BE2C (cell line): ENCODE measurements around the gene ZNF732.
"Not testable (repeated sequence)": the region's sequence is repeated elsewhere in the genome, so short reads cannot be mapped to it uniquely, and the experiment has no call there.

Experiments used
- DNase-seq: peaks from one replicate; pipeline ENCODE4 v3.0.0-alpha.2; 2020
- H3K27me3 ChIP-seq: fragments of 250-450 bp; sonication (Bioruptor Pico); 2 replicates; pipeline ENCODE4 v1.5.1; 2020; ENCODE audit warnings: mild to moderate bottlenecking
- H3K36me3 ChIP-seq: fragments of 250-450 bp; sonication (Bioruptor Pico); 2 replicates; pipeline ENCODE4 v1.5.1; 2020; ENCODE audit warnings: mild to moderate bottlenecking
- H3K4me1 ChIP-seq: fragments of 250-450 bp; sonication (Bioruptor Pico); 2 replicates; pipeline ENCODE4 v1.5.1; 2020
- H3K4me3 ChIP-seq: 2 replicates; pipeline ENCODE4 v1.5.1; 2011; ENCODE audit warnings: low read depth, low read length
- H3K9me3 ChIP-seq: fragments of 250-450 bp; sonication (Bioruptor Pico); 2 replicates; pipeline ENCODE4 v1.5.1; 2020
- CTCF ChIP-seq: IDR thresholded peaks from 2 replicates; pipeline ENCODE4 v1.5.1; 2012; ENCODE audit warnings: mild to moderate bottlenecking, low read depth, low read length

ZNF732 gene

GRCh38 chr4:271492-272103 lies 33.7 kb downstream of the ZNF732 start:
- Histone ChIP-seq H3K4me1 (no peaks in the 10 kb centered on the region), H3K4me3 (no peak overlapping the region), H3K27me3 (no peaks in the 10 kb centered on the region), H3K36me3 (no peaks in the 10 kb centered on the region), H3K9me3 (peaks cover 3% of the 10 kb centered on the region; the same call in 1 of the 2 replicates)
- no peak for DNase-seq
- TF ChIP-seq CTCF = no peak

DNA sequence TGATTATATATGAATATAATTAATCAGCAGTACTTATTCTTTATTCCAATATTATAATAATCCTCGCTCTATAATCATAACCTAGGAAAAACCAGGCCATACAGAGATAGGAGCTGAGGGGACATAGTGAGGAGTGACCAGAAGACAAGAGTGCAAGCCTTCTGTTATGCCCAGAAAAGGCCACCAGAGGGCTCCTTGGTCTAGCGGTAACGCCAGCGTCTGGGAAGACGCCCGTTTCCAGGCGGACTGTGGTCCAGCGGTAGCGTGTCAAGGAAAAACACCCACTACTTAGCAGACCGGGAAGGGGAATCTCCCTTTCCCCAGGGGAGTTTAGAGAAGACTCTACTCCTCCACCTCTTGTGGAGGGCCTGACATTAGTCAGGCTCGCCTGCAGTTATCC lies 46.0 kb downstream of the ZNF732 start:
- peak; percentile 53 for DNase-seq
- not testable (repeated sequence) for H3K27me3 ChIP-seq, H3K4me1 ChIP-seq, H3K9me3 ChIP-seq, H3K4me3 ChIP-seq, H3K36me3 ChIP-seq
- TF ChIP-seq CTCF = peak; percentile 48

GRCh38 chr4:256492-256891 lies 48.8 kb downstream of the ZNF732 start:
- Histone ChIP-seq H3K36me3 (no peaks in the 10 kb centered on the region), H3K9me3 (peaks cover 3% of the 10 kb centered on the region)

GRCh38 chr4:253936-254756 lies 51.1 kb downstream of the ZNF732 start:
- Histone ChIP-seq H3K4me3 (no peak overlapping the region), H3K36me3 (no peaks in the 10 kb centered on the region)

More at GRCh38 chr4:256492-256891, 48.8 kb downstream of the ZNF732 start:
- no peak for TF ChIP-seq CTCF
- no peaks in the 10 kb centered on the region for H3K4me1 ChIP-seq
- no peak for DNase-seq
- H3K4me3 ChIP-seq = no peak overlapping the region
- H3K27me3 ChIP-seq = no peaks in the 10 kb centered on the region

DNA sequence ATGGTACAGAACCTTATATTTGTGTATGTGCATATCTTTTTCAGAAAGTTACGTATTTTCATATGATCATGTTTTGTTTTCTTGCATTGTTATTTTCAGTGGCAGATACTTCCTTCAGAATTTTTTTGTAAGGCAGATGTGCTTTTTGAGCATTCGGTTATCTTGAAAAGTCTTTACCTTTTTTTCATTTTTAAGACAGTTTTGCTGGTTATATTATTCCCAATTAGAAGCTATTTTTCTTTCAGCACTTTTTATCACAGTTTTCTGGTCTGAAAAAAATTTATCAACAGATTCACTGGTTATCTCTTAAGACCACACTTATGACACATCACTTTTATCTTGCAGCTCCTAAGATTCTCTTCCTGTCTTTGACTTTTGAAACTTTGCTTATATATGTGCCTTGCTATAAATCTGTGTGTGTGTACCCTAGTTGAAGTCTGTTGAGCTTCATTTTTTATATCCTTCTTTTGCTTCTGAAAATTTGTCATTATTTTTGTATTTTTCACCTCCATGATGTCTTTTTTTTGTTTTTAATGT lies 53.1 kb downstream of the ZNF732 start:
- TF ChIP-seq CTCF = no peak
- Histone ChIP-seq H3K36me3 (no peaks in the 10 kb centered on the region), H3K9me3 (no peaks in the 10 kb centered on the region; the same call in 1 of the 2 replicates), H3K27me3 (no peaks in the 10 kb centered on the region), H3K4me1 (no peaks in the 10 kb centered on the region), H3K4me3 (no peak overlapping the region)
- DNase-seq = no peak

More at GRCh38 chr4:253936-254756, 51.1 kb downstream of the ZNF732 start:
- Histone ChIP-seq H3K4me1 (no peaks in the 10 kb centered on the region), H3K27me3 (no peaks in the 10 kb centered on the region), H3K9me3 (peaks cover 3% of the 10 kb centered on the region)
- no peak for DNase-seq
- no peak for TF ChIP-seq CTCF

GRCh38 chr4:244471-244870 lies 60.8 kb downstream of the ZNF732 start:
- Histone ChIP-seq H3K36me3 (no peaks in the 10 kb centered on the region), H3K9me3 (no peaks in the 10 kb centered on the region), H3K27me3 (no peaks in the 10 kb centered on the region), H3K4me3 (no peak overlapping the region), H3K4me1 (no peaks in the 10 kb centered on the region)
- TF ChIP-seq CTCF = peak; percentile 60
- peak; percentile 30 for DNase-seq
